Measurements from ENCODE around the gene PDE1A.

Gene PDE1A

GRCh38 chr2:182360663-182361260 lies 66.1 kb downstream of the PDE1A start:
- Histone ChIP-seq H4K20me1 (ENCODE audit: control insufficient read depth, insufficient read depth, low read depth, low read length) (no peaks in the 10 kb centered on the region), H3K4me2 (ENCODE audit: low read length) (no peak overlapping the region), H3K27ac (ENCODE audit: low read depth, low read length) (no peak overlapping the region), H3K9me3 (ENCODE audit: control insufficient read depth, insufficient read depth, low read length) (no peaks in the 10 kb centered on the region), H3K36me3 (ENCODE audit: control insufficient read depth, low read length) (no peaks in the 10 kb centered on the region), H3F3A (ENCODE audit: control insufficient read depth, insufficient read depth) (no peaks in the 10 kb centered on the region), H3K4me3 (ENCODE audit: low read length) (no peak overlapping the region), H3K9me2 (replicated peaks; ENCODE audit: control insufficient read depth, low read length) (no peaks in the 10 kb centered on the region), H3K4me1 (ENCODE audit: control insufficient read depth, low read length) (no peaks in the 10 kb centered on the region), H3K27me3 (ENCODE audit: control insufficient read depth, low read length) (no peaks in the 10 kb centered on the region), H3K79me2 (ENCODE audit: control insufficient read depth, low read length) (no peaks in the 10 kb centered on the region)
- TF ChIP-seq EZH2phosphoT487 (IDR thresholded peaks at IDR 0.05; ENCODE audit: borderline replicate concordance, low read length) (no peak), CTCF (IDR thresholded peaks at IDR 0.05; ENCODE audit: low read depth, low read length, poor library complexity, severe bottlenecking) (no peak)

GRCh38 chr2:182359990-182360662 lies 66.7 kb downstream of the PDE1A start:
- no peaks in the 10 kb centered on the region for H3K9me3 ChIP-seq (ENCODE audit: control insufficient read depth, insufficient read depth, low read length)
- H3K4me3 ChIP-seq (ENCODE audit: low read length), result no peak overlapping the region
- no peaks in the 10 kb centered on the region for H3K27me3 ChIP-seq (ENCODE audit: control insufficient read depth, low read length)
- no peaks in the 10 kb centered on the region for H3K36me3 ChIP-seq (ENCODE audit: control insufficient read depth, low read length)
- H3K9me2 ChIP-seq (replicated peaks; ENCODE audit: control insufficient read depth, low read length), result no peaks in the 10 kb centered on the region
- TF ChIP-seq EZH2phosphoT487 (IDR thresholded peaks at IDR 0.05; ENCODE audit: borderline replicate concordance, low read length) (no peak), CTCF (IDR thresholded peaks at IDR 0.05; ENCODE audit: low read depth, low read length, poor library complexity, severe bottlenecking) (no peak)
- no peaks in the 10 kb centered on the region for H3F3A ChIP-seq (ENCODE audit: control insufficient read depth, insufficient read depth)
- H3K4me2 ChIP-seq (ENCODE audit: low read length), result no peak overlapping the region
- no peaks in the 10 kb centered on the region for H4K20me1 ChIP-seq (ENCODE audit: control insufficient read depth, insufficient read depth, low read depth, low read length)
- H3K27ac ChIP-seq (ENCODE audit: low read depth, low read length), result no peak overlapping the region
- H3K4me1 ChIP-seq (ENCODE audit: control insufficient read depth, low read length), result no peaks in the 10 kb centered on the region
- H3K79me2 ChIP-seq (ENCODE audit: control insufficient read depth, low read length), result no peaks in the 10 kb centered on the region

GRCh38 chr2:182359027-182359989 lies 67.5 kb downstream of the PDE1A start:
- H3K27ac ChIP-seq (ENCODE audit: low read depth, low read length), result no peak overlapping the region

More at GRCh38 chr2:182359027-182359989, 67.5 kb downstream of the PDE1A start:
- H3K4me3 ChIP-seq (ENCODE audit: low read length), result no peak overlapping the region
- no peaks in the 10 kb centered on the region for H3K36me3 ChIP-seq (ENCODE audit: control insufficient read depth, low read length)
- H3K27me3 ChIP-seq (ENCODE audit: control insufficient read depth, low read length), result no peaks in the 10 kb centered on the region
- no peaks in the 10 kb centered on the region for H3K4me1 ChIP-seq (ENCODE audit: control insufficient read depth, low read length)
- H3F3A ChIP-seq (ENCODE audit: control insufficient read depth, insufficient read depth), result no peaks in the 10 kb centered on the region
- H3K4me2 ChIP-seq (ENCODE audit: low read length), result no peak overlapping the region
- H3K9me3 ChIP-seq (ENCODE audit: control insufficient read depth, insufficient read depth, low read length), result no peaks in the 10 kb centered on the region
- no peaks in the 10 kb centered on the region for H3K9me2 ChIP-seq (replicated peaks; ENCODE audit: control insufficient read depth, low read length)
- H3K79me2 ChIP-seq (ENCODE audit: control insufficient read depth, low read length), result no peaks in the 10 kb centered on the region
- TF ChIP-seq EZH2phosphoT487 (IDR thresholded peaks at IDR 0.05; ENCODE audit: borderline replicate concordance, low read length), result no peak
- no peak for TF ChIP-seq CTCF (IDR thresholded peaks at IDR 0.05; ENCODE audit: low read depth, low read length, poor library complexity, severe bottlenecking)
- no peaks in the 10 kb centered on the region for H4K20me1 ChIP-seq (ENCODE audit: control insufficient read depth, insufficient read depth, low read depth, low read length)

All from DOHH2 (cell line).